ENCODE results near the gene C2orf15.
"Not testable (repeated sequence)": the region's sequence is repeated elsewhere in the genome, so short reads cannot be mapped to it uniquely, and the experiment has no call there.

The C2orf15 gene

GRCh38 chr2:99141110-99142108 is at the start of gene C2orf15:
Gene C2orf15, plus strand, starts transcription at chr2:99141707. Its CDS starts 8,852 bp downstream, at chr2:99150559.
- no peak for TF ChIP-seq JUND (IDR thresholded peaks at IDR 0.05; ENCODE audit: low read depth)
- in situ Hi-C loops (cut with HindIII; ENCODE audit: low pct_unique_long_range_greater_than_20kb, low sequenced_read_pairs), result no loop called here
- DNase-seq (ENCODE audit: low read depth in 1 of 2, low spot score in 1 of 2), result peak; percentile 41 to 96

- DNase-seq (ENCODE audit: low read depth in 1 of 2, low spot score in 1 of 2), result no peak
- TF ChIP-seq JUND (IDR thresholded peaks at IDR 0.05; ENCODE audit: low read depth), result no peak
- in situ Hi-C loops (cut with HindIII; ENCODE audit: low pct_unique_long_range_greater_than_20kb, low sequenced_read_pairs), result no loop called here
Observed at GRCh38 chr2:99096728-99097127, 44.8 kb upstream of the C2orf15 start.

GRCh38 chr2:99101697-99102096 is 39.8 kb upstream of the C2orf15 start:
- TF ChIP-seq JUND (IDR thresholded peaks at IDR 0.05; ENCODE audit: low read depth), result no peak
- in situ Hi-C loops (cut with HindIII; ENCODE audit: low pct_unique_long_range_greater_than_20kb, low sequenced_read_pairs), result no loop called here
- peak in 1 of 2 experiments; percentile 25 for DNase-seq (ENCODE audit: low read depth in 1 of 2, low spot score in 1 of 2)

GRCh38 chr2:99104006-99104405 is 37.5 kb upstream of the C2orf15 start:
- TF ChIP-seq JUND (IDR thresholded peaks at IDR 0.05; ENCODE audit: low read depth), result no peak
- no peak for DNase-seq (ENCODE audit: low read depth in 1 of 2, low spot score in 1 of 2)
- in situ Hi-C loops (cut with HindIII; ENCODE audit: low pct_unique_long_range_greater_than_20kb, low sequenced_read_pairs), result no loop called here

- no peak for DNase-seq (ENCODE audit: low read depth in 1 of 2, low spot score in 1 of 2)
- in situ Hi-C loops (cut with HindIII; ENCODE audit: low pct_unique_long_range_greater_than_20kb, low sequenced_read_pairs), result no loop called here
- no peak for TF ChIP-seq JUND (IDR thresholded peaks at IDR 0.05; ENCODE audit: low read depth)
Observed at GRCh38 chr2:99106913-99107312, 34.6 kb upstream of the C2orf15 start.

- no peak for DNase-seq (ENCODE audit: low read depth in 1 of 2, low spot score in 1 of 2)
- no peak for TF ChIP-seq JUND (IDR thresholded peaks at IDR 0.05; ENCODE audit: low read depth)
- in situ Hi-C loops (cut with HindIII; ENCODE audit: low pct_unique_long_range_greater_than_20kb, low sequenced_read_pairs), result no loop called here
Observed at GRCh38 chr2:99111236-99111635, 30.3 kb upstream of the C2orf15 start.

- no peak for TF ChIP-seq JUND (IDR thresholded peaks at IDR 0.05; ENCODE audit: low read depth)
- no peak for DNase-seq (ENCODE audit: low read depth in 1 of 2, low spot score in 1 of 2)
- in situ Hi-C loops (cut with HindIII; ENCODE audit: low pct_unique_long_range_greater_than_20kb, low sequenced_read_pairs), result no loop called here
Observed at GRCh38 chr2:99111945-99112344, 29.6 kb upstream of the C2orf15 start.

GRCh38 chr2:99112617-99113016 is 28.9 kb upstream of the C2orf15 start:
- in situ Hi-C loops (cut with HindIII; ENCODE audit: low pct_unique_long_range_greater_than_20kb, low sequenced_read_pairs), result no loop called here
- no peak for TF ChIP-seq JUND (IDR thresholded peaks at IDR 0.05; ENCODE audit: low read depth)
- DNase-seq (ENCODE audit: low read depth in 1 of 2, low spot score in 1 of 2), result no peak

GRCh38 chr2:99127981-99128380 is 13.5 kb upstream of the C2orf15 start:
- no peak for TF ChIP-seq JUND (IDR thresholded peaks at IDR 0.05; ENCODE audit: low read depth)
- no peak for DNase-seq (ENCODE audit: low read depth in 1 of 2, low spot score in 1 of 2)
- in situ Hi-C loops (cut with HindIII; ENCODE audit: low pct_unique_long_range_greater_than_20kb, low sequenced_read_pairs), result no loop called here

- DNase-seq (ENCODE audit: low read depth in 1 of 2, low spot score in 1 of 2); in situ Hi-C loops (cut with HindIII; ENCODE audit: low pct_unique_long_range_greater_than_20kb, low sequenced_read_pairs): not testable (repeated sequence)
Observed at GRCh38 chr2:99135044-99135556, 6.4 kb upstream of the C2orf15 start.

- no peak for TF ChIP-seq JUND (IDR thresholded peaks at IDR 0.05; ENCODE audit: low read depth)
- no peak for DNase-seq (ENCODE audit: low read depth in 1 of 2, low spot score in 1 of 2)
- in situ Hi-C loops (cut with HindIII; ENCODE audit: low pct_unique_long_range_greater_than_20kb, low sequenced_read_pairs), result no loop called here
Observed at GRCh38 chr2:99139003-99139402, 2.5 kb upstream of the C2orf15 start.

- in situ Hi-C loops (cut with HindIII; ENCODE audit: low pct_unique_long_range_greater_than_20kb, low sequenced_read_pairs), result no loop called here
- DNase-seq (ENCODE audit: low read depth in 1 of 2, low spot score in 1 of 2), result no peak
- TF ChIP-seq JUND (IDR thresholded peaks at IDR 0.05; ENCODE audit: low read depth), result no peak
Observed at GRCh38 chr2:99140056-99140859, 1.2 kb upstream of the C2orf15 start.

- TF ChIP-seq JUND (IDR thresholded peaks at IDR 0.05; ENCODE audit: low read depth), result no peak
- in situ Hi-C loops (cut with HindIII; ENCODE audit: low pct_unique_long_range_greater_than_20kb, low sequenced_read_pairs), result no loop called here
- DNase-seq (ENCODE audit: low read depth in 1 of 2, low spot score in 1 of 2), result peak in 1 of 2 experiments; percentile 46
Observed at GRCh38 chr2:99140860-99141109, 722 bp upstream of the C2orf15 start.
